Effector CD4-positive, alpha-beta T cell (primary cell): ENCODE data around the gene COL8A1.

Experiments
- DNase-seq: peaks from one replicate; pipeline ENCODE4 v3.0.0-alpha.2; 2020

The COL8A1 gene

DNA sequence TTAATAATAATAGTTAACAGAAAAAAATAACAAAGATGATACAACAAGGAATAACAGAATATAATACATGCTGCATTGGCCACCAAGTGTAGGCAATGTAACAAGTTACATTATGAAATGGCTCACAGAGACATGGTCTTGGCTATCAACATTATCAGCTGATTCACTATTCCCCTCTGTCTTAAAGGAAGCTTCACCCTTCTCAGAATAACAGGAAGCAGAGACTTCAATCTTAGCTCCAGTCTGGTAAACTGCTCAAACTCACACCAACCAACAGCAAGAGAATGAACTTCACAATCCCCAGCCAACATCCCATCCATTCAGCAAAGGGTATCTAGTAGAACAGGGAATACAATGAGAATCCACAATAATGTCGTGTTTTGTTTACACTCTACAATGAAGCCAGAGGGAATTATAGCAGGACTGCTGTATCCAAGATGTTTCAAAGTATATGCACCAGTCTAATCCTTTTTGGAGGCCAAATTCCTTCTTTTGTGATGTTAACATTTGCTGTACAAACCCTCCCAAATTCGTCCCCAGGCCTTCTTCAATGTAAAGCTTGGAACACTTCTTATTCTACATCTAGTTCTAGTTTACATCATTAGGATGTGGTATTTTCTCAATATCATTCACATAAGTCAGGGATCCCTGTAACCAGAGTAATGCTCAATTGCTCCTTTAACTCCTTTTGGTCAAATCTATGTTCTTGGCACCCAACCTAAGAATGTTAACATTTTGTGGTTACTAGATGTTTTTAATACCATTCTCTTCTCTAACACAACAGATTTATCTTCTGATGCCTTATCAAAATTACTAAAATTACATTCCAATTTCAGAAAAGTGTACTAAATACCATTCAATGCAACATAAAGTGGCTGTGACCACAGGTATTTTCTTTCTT lies 126.9 kb downstream of the COL8A1 start:
- DNase-seq: no peak

GRCh38 chr3:99767291-99767690 lies 128.9 kb downstream of the COL8A1 start:
- no peak for DNase-seq

GRCh38 chr3:99768126-99768525 lies 129.7 kb downstream of the COL8A1 start:
- no peak for DNase-seq

DNA sequence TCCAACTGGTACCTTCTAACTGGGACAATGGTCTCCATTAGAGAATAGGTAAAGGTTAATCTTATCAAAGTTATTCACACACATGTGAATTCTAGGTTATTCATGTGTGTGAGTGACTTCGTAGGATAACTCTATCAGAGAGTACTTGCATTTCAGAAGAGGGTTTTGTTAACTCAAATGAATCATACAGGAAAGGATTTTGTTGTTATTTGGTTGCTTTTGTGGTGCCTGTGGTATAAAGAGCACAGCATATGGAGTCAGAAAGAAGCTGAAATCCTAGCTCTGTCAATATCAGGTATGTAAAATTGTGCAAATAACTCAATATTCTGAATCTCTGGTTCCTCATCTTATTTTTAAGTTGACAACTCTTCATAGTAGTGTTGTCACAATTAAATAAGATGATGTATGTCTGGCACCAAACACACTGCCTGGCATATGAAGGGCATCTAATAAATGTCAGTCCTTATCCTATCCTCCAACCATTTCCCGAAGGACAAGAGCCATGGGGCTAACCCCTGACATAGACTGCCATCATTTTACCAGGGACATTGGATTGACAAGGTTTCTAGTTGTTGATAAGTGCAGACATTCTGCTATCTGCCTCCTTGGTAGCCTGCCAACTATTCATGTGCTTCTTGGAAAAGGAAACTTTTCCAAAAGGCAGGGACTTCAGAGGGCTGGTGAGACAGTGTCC lies 130.6 kb downstream of the COL8A1 start:
- DNase-seq: no peak

DNA sequence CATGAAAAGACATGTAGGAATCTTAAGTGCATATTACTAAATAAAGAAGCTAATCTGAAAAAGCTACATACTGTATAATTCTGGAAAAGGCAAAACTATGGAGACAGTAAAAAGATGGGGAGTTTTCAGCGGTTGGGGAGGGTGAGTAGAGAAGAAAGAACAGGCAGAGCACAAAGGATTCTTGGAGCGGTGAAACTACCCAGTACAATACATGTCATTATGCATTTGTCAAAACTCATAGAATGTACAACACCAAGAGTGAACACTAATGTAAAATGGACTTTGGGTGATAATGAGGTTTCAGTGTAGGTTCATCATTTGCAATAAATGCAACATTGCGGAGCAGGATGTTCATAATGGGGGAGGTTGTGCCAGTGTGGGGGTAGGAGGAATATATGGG lies 133.8 kb downstream of the COL8A1 start:
- DNase-seq: no peak

DNA sequence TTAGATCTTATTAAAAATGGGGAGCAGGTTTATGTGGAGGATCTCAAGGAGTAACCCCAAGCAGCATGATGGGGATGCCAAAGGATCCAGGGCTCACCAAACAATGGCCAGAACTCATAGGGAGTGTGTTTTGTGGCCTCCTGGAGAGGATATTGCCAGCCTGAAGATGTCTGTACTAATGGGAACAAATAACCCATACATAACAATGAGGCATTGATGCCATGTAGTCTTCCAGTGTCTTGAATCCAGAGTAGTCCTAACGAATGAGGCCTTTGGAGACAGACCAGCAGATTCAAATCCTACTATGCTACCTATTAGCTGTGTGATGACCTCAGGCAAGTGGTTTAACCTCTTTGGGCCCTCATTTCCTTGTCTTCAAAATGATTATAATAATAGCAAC lies 134.3 kb downstream of the COL8A1 start:
- DNase-seq: no peak

GRCh38 chr3:99774467-99774866 lies 136.1 kb downstream of the COL8A1 start:
- no peak for DNase-seq

- DNase-seq: no peak
These were observed 138.3 kb downstream of the COL8A1 start for GRCh38 chr3:99776516-99777209.

DNA sequence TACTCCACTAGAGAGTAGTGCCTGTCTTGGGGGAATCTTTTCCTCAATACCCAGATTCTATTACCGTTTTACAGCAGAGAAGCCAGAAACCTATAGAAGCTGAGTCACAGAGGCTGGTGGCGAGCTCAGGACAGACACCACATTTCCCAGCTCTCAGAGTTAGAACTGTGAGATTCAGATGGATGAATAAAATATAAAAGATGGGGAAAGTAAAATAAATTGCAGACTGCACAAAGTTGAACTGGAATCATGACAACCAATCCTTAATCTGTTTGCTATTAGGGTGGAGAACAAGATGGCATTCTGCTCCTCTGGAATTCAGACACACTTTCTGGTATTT lies 138.8 kb downstream of the COL8A1 start:
- no peak for DNase-seq

GRCh38 chr3:99777708-99778107 lies 139.3 kb downstream of the COL8A1 start:
- DNase-seq: no peak

- no peak for DNase-seq
These were observed 142.4 kb downstream of the COL8A1 start for GRCh38 chr3:99780749-99781148.

DNA sequence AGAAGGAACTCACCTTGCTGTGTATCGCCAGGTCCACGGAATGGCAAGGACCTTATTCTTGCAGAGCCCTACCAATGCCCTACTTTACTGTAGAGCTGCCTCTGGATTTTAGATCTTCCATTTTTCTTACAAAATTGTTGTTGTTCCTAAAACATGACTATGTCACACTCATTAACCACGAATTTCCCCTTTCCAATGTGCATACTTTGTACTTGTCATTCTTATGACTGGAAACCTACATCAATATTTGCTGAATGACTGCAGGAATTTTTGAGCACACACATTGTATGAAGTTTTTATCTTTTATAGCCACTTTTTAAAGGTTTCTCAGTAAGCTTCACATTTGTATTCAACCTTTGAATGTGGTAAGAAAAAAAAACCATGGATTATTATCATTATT lies 143.4 kb downstream of the COL8A1 start:
- DNase-seq: no peak

GRCh38 chr3:99783011-99783573 lies 144.7 kb downstream of the COL8A1 start:
- no peak for DNase-seq

GRCh38 chr3:99789011-99789721 lies 150.8 kb downstream of the COL8A1 start:
- DNase-seq: no peak

GRCh38 chr3:99794485-99794884 lies 156.1 kb downstream of the COL8A1 start:
- DNase-seq: no peak

- DNase-seq: no peak
These were observed 157.2 kb downstream of the COL8A1 start for GRCh38 chr3:99795573-99795972.

- no peak for DNase-seq
These were observed 161.0 kb downstream of the COL8A1 start for GRCh38 chr3:99799422-99799821.

GRCh38 chr3:99803297-99803696 lies 164.9 kb downstream of the COL8A1 start:
- DNase-seq: no peak

GRCh38 chr3:99805160-99805559 lies 166.8 kb downstream of the COL8A1 start:
- DNase-seq: no peak

DNA sequence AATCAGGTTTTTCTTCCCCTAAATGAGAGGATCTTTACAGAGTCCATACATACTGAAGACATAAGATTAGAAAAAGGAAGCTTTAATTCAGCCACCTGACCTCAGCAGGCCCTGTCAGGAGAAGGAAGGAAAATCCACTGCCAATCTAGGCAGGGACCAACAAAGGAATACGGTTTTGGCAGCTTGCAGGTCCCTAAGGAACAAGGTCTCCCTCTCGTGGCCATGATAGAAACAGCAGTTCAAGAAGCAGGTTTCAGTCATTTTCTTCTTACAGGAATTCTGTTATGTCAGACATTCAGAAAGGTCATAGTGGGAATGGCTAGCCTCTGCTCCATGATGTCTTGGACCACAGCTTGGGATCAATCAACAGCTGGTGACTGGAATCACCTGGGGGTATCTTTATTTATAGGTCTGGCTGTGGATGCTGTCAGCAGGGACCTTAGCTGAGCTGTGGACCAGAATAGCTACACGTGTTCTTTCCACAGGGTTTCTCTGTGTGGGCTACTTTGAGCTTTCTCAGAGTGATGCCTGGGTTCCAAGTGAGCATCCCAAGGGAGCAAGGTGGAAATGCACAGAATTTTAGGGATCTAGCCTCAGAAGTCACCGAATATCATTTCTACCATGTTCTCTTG lies 169.9 kb downstream of the COL8A1 start:
- peak; percentile 46 for DNase-seq

DNA sequence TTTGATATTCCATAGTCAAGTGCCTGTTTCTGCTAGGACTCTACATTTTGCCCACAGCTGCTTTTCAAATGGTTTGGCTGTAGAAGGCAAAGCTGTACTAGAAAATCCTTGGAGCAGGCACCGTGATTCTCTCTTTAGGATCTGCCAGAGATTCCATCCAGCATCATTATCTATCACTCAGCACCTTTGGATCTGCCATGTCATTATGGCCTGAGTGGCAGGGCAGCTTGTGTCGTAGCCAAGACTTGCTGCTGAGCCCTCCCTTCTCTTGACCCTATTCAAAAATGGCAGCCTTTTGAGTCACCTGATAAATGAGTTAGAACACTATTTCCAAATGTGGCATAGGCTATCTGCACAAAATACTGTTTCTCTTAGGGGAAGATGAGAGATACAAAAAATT lies 171.2 kb downstream of the COL8A1 start:
- no peak for DNase-seq

DNA sequence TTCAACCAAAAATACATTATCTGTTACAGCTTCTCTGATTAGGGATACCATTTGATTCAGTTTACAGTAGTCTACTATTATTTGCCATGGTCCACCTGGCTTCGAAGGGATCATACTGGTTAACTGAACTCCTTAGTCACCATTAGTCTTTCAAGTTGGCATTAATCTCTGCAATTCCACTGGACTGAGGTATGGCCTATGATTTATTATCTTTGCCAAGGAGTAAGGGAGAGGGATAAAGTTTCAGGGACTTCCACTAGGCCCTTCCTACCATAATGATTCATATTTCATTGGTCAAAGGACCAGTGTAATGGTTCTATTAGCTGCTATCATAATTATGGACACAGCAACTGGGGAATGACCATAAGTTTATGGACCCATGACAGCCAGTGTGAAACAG lies 172.0 kb downstream of the COL8A1 start:
- no peak for DNase-seq
